Gastrocnemius medialis (tissue), 4 donors: ENCODE measurements around the gene PPFIBP1.

Experiments
- CTCF ChIP-seq, 5 experiments: fragments of 450-650 bp in 3 of 5; fragments of 200-600 bp in 2 of 5; sonication (generic) in 2 of 5; IDR thresholded peaks in 4 of 5; conservative IDR thresholded peaks in 1 of 5; 1 replicate in 4 of 5; 2 replicates in 1 of 5; pipeline ENCODE4 v1.5.1; 2016 to 2019; ENCODE audit warnings: antibody characterized with exemption in 5 of 5, mild to moderate bottlenecking in 3 of 5, moderate library complexity in 3 of 5
- POLR2A ChIP-seq, 2 donors: fragments of 450-650 bp; IDR thresholded peaks; one replicate each; pipeline ENCODE4 v1.6.1; 2017; ENCODE audit warnings: antibody characterized with exemption in 2 of 2, mild to moderate bottlenecking in 2 of 2, moderate library complexity in 2 of 2

- TF ChIP-seq CTCF (IDR thresholded peaks at IDR 0.05 in 4 of 5, conservative IDR thresholded peaks at IDR 0.05 in 1 of 5) (no peak), POLR2A (IDR thresholded peaks at IDR 0.05) (no peak)
Measured at GRCh38 chr12:27695556-27696292, 171.7 kb downstream of the PPFIBP1 start.
